HG02642 (cell line): ENCODE results near the gene COMMD1.
"Not testable (repeated sequence)": the region's sequence is repeated elsewhere in the genome, so short reads cannot be mapped to it uniquely, and the experiment has no call there.

Source experiments
- ATAC-seq: cut with Tn5 transposase; IDR thresholded peaks from one replicate; pipeline ENCODE4 v1.9.1; 2021; ENCODE audit warnings: mild to moderate bottlenecking; ENCODE audit not compliant: unreplicated experiment, poor library complexity

The COMMD1 gene

DNA sequence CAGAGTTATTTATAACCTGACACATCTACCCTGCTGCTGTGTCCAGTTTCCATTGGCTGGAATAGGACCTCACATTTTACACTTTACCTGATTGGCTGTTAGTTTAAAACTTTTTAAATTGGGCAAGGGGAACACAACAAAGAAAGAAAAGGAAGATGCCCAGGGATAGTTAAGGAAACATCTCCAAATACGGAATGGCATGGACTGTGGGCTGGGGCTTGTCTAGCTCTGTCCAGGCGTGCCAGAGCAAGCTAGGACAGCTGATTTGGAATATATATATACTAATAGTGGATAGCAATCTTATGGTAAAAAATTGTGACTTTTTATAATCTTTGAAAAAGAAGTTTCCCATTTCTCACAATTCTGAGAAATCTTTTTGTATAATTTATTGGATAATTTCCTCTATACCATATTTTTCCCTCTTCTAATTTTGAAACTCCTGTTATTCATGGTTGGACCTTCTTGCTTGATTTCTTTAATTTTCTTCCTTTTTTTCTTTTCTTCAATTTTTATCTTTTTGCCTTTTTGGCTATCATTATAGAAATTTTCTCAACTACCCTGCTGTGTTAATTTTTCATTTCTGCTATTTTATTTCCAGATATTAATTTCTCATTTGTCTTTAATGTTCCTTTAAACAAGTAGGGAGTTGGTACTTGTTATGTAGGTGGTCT lies 55.9 kb downstream of the COMMD1 start:
- ATAC-seq, result no peak

DNA sequence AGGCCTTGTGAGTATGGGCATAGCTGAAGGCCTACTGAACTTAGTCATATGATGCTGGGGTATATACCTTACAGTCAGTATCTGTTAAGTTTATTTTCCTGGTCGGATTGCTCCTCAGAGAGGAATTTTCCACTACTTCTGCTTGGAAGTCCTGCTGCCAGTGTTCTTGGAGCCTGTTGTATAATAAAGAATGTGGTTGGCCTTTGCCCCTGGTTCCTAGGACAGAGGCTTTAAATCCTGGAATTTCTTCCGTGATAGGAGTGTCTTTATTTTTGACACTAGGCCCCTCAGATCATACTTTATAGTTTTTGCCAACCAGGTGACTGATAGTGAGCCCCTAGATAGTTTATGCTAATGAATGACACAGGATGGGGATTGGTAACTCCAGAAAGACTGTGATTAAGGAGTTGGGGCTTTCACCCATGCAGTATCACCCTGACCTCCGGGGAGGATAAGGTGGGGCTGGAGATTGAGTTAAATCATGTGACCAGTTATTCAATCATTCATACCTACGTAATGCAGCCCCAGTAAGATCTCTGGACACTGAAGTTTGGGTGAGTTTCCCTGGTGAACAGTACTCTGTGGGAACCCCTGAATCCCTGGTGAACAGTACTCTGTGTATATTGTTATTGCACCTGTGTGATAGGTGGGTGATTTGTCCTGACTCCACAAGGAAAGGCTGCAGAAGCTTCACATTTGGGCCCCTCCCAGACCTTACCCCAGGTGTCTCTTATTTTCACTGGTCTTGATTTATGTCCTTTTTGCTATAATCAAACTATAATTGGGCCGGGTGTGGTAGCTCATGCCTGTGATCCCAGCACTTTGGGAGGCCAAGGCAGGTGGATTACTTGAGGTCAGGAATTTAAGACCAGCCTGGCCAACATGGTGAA lies 56.9 kb downstream of the COMMD1 start:
- no peak for ATAC-seq

DNA sequence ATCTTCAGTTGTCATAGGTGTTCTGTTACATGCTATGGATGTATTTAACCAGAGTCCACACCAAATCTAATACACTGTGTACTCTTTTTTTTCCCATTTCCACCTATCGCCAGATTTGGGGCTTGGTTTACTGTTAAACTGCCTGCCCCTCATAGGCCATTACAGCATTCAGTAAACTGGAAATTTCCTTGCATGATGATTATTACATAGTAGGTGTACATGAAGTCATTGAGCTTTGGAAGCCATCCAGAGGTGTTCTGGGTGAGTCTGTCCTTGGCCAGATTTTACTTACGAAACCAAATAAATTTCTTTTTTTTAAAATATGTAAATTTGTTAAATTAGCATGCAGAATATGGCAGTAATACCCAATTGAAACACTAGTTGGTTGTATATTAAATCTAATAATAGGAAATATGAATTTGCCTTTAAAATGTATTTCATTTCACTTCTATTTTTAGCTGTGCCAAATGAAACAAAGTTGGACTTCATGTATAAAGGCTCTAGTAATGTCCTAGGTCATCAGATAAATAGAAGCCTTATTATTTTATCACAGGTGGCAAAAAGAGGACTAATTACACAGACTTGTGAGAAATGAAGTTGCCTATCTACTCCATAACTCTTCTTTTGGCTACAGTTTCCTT lies 60.7 kb downstream of the COMMD1 start:
- no peak for ATAC-seq

DNA sequence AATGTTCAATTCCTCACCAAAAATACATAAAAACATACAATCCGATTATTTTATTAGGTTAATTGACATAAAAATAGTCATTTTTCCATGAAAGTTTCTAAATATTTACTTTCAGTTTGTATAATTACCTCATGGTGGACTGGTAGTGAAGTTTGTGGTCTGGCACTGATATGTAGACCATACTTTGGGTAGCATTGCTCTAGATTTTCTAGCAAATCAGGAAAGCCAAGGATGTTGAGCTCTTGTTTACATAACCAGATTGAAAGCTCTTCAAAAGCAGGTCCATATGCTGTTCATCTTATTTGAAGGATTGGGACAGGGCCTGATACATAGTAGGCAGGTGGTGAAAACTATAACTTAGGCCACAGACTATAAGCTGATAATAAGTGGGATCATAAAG lies 61.8 kb downstream of the COMMD1 start:
- ATAC-seq, result no peak

DNA sequence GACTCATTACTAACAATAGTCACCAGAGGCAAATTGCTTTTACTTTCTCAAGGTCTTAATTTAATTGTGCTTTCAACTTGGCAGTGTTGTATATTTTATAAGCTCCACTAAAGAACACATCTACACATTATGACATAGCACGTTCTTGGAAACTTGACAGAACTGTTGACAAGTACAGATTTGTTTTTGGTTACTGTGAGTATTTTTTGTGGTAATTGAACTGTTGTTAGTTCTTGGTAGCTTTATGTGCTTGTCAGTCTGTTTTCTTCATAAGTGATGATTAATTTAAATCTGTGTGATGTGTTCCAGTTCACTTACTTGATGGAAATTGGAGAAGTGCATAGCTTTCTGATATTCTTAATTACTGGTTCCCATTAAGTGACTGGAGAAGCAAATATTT lies 63.9 kb downstream of the COMMD1 start:
- no peak for ATAC-seq

DNA sequence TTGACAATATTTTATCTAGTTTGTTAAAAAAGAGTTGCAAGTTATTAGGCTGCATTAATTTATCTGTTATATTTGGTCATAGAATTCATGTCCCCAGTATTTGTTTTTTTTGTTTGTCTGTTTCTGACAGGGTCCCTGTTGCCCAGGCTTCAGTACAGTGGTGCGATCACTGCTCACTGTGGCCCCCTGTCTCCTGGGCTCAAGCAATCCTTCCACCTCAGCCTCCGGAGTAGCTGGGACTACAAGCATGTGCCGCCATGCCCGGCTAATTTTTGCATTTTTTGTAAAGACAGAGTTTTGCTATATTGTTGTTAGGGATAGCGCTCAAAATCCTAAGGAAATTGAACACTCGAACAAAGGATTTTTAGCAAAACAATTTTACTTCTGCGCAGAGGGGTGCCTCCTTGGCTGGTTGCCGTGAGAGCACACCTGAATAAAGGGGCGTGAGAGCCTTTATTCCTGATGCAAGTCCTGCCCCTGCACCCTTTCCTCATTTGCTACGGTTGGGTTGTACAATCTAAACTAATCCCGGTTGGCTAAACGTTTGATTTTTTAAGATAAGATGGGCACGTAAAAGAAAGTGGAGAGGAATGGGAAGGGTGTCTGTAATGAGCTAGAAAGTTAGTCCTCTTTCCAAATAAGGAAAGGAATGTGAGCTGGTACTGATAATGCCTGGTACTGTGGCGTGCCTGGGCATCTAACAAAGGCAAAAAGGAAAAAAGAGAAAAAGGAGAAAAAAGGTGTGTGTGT lies 65.5 kb downstream of the COMMD1 start:
- no peak for ATAC-seq

DNA sequence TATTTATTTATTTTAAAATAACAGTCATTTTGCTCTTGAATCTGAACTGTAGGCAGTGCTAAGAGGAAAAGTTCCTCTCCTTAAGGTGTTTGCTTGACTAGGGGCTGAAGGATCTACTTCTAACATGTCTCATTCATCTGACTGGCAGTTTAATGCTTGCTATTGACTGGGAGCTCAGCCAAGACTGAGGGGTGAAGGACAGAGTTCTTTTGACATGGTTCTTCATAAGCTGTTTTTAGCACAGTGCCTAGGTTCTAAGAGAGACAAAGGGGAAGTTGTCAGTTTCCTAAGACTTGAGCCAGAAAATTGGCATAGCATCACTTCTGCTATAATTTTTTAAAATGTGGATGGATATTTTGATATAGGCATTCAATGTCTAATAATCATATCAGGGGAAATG lies 73.0 kb downstream of the COMMD1 start:
- ATAC-seq, result no peak

DNA sequence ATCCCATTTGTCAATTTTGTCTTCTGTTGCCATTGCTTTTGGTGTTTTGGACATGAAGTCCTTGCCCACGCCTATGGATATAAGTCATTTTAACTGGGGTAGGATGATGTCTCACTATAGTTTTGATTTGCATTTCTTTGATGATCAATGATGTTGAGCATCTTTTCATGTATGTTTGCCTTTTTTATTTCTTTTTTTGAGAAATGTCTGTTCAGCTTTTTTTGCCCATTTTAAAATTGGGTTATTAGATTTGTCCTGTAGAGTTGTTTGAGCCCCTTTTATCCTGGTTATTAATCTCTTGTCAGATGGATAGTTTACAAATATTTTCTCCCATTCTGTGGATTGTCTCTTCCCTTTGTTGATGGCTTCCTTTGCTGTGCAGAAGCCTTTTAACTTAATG lies 75.3 kb downstream of the COMMD1 start:
- no peak for ATAC-seq

DNA sequence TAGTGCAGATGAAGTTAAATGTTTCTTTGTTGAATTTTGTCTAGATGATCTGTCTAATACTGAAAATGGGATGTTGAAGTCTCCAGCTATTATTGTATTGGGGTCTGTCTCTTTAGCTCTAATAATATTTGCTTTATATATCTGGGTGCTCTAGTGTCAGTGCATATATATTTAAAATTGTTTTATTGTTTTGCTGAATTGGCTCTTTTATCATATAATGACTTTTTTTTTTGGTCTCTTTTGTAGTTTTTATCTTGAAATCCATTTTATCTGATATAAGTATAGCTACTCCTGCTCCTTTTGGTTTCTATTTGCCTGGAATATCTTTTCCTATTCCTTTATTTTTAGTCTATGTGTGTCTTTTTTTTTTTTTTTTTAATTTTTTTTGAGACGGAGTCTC lies 79.2 kb downstream of the COMMD1 start:
- no peak for ATAC-seq

DNA sequence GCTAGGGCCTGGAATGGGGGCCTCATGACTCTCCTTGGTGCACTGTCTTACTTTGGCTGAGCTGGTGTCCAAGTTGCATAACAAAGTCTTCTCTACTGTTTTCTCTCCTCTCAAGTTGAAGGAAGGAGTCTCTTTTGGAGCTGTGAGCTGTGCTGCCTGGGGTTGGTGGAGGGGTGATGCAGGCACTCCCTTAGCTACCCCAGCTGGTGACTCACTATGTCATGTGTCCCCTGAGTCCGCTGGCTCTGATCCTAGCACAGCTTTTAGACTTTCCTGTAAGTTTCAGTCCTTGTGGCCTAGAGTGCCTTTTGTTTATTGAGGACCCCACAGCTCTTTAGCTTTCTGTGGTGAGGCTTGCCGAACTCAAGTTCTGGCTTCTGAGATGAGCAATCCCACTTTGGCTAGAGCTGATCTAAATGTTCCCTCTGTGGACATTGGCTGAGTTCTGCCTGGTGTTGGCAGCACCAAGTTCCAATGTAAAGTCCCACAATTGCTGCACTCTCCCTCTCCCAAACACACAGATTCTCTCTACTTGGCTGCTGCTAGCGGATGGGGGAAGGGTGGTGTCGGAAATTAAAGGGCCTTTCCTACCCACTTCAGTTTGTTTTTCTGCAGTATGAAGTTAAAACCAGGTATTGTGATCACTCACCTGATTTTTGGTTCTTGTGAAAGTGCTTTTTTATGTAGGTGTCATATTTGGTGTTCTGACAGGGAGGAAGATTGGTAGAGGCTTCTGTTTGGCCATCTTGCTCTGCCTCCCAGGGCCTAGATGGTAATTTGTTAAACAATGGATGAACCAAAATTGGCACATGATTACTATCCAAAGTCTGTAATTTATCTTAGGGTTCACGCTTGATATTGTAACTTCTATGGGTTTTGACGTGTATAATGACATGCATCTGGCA lies 83.2 kb downstream of the COMMD1 start:
- ATAC-seq, result no peak

DNA sequence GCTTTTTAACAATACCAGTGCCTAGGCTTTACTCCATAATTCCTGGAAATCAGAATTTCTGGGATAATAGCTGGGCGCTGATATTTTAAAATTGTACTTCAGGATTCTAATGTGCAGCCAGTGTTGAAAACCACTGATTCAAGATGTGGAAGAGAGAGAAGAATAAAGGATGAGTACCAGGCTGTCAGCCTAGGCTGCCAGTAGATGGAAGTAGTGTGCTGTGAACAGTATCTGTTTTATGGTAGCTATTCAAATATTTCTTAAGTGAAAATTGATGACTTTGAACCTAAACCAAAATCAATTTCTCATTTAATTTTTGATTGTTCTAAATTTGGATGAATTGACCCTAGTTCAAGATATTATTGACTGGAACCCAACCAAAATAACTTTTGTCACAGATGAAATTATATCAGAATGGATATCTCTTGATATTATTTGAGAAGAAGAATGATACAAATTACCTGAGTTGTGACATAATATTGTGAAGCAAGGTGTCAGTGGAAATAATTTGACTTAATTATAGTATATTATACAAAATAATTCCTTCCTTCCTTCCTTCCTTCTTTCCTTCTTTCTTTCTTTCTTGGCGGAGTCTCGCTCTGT lies 88.0 kb downstream of the COMMD1 start:
- ATAC-seq, result no peak

DNA sequence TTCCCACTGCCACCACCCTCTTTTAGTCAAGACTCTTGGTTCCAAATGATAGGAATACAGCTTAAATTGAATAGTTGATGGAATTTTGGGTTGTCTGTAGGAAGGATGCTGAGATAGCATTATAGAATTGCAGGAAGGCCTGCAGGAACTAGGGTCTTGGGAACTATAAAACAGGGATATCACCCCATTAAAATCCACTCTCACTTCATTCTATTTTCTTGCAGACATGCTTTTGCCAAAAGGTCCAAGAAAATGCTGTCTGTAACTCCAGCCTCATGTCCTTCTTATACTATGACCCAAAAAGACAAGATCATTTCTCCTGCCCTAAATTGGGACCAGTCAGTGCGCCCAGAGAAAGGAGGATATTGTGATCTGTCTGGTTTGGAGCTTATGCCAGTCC lies 89.1 kb downstream of the COMMD1 start:
- no peak for ATAC-seq

DNA sequence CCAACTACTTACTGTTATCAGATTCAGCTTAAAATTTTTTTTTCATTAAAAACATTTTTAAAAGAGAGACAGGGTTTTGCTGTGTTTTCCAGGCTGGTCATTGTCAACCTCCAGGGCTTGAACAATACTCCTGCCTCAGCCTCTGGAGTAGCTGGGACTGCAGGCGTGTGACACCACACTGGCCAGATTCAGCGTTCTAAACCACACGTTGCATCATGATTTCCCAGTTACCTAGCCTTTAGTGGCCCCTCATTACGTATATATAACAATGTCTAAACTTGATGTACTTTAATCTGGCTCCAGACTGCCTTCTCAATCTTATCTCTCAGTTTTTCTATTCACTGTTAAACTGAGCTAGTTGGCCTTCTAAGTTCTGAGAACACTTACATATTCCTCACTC lies 89.6 kb downstream of the COMMD1 start:
- ATAC-seq, result no peak

DNA sequence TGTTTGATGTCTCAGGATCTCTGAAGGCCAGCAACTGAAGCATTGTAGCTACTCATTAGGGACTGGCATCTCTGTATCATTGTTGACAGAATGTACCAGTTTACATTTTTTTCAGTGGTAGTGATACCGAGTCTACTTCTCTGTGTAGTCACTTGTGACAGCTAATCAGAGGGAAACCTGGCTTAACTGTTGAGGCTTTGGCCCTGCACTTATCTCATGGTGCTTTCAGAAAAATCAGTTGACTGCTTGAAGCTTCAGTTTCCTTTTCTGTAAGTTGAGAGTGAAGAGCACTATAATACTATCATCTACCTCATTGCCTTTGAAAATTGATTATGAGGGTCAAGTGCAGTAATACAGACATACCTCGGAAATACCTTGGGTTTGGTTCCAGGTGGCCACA lies 90.0 kb downstream of the COMMD1 start:
- peak; percentile 77 for ATAC-seq

DNA sequence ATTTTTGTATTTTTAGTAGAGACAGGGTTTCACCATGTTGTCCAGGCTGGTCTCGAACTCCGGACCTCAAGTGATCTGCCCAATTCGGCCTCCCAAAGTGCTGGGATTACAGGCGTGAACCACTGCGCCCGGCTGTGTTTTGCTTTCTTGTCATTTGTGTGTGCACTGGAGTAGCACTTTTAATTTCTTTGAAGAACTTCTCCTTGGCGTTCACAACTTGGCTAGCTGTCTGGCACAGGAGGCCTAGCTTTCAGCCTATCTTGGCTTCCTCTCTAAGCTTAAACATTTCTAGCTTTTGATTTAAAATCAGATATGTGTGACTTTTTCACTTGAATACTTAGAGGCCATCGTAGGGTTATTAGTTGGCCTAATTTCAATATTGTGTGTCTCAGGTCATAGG lies 93.0 kb downstream of the COMMD1 start:
- no peak for ATAC-seq

DNA sequence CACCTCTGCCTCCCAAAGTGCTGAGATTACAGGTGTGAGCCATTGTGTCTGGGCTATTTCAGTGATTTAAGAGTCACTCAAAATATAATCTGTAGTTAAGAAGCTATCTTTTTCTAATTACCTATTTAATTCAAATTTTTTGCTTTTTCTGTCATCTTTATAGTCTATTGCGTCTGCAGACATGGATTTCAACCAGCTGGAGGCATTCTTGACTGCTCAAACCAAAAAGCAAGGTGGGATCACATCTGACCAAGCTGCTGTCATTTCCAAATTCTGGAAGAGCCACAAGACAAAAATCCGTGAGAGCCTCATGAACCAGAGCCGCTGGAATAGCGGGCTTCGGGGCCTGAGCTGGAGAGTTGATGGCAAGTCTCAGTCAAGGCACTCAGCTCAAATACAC lies 95.1 kb downstream of the COMMD1 start:
- no peak for ATAC-seq

DNA sequence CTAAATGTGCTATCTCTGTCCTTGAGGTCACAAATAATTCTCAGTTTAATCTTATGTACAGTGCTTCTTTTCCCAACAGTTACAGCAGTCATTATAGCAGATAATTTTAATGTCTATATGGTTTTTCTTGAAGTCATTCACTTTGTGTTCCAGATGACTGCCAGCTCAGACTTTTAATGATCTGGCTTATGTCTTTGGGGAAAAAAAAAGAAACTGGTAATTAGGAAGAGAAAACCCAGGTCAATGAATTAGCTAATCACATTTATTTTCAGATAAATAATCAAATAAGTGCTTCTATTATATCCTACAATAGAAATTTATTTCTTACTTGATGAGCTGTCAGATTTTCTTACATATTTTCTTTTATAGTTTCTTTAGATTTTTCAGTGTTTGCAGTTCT lies 96.0 kb downstream of the COMMD1 start:
- ATAC-seq, result no peak

DNA sequence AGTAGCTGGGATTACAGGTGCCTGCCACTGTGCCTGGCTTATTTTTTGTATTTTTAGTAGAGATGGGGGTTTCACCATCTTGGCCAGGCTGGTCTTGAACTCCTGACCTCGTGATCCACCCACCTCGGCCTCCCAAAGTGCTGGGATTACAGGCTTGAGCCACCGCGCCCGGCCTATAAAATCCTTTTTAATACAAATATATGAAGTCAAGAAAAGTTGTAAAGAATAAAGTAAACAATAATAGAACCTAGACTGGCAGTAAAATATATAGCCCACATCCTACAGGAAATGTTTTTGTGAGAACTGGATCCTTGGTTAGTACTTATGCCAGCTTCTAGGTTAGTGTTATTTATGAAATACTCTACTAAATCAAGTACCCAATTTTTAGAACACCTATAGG lies 99.0 kb downstream of the COMMD1 start:
- ATAC-seq, result not testable (repeated sequence)

DNA sequence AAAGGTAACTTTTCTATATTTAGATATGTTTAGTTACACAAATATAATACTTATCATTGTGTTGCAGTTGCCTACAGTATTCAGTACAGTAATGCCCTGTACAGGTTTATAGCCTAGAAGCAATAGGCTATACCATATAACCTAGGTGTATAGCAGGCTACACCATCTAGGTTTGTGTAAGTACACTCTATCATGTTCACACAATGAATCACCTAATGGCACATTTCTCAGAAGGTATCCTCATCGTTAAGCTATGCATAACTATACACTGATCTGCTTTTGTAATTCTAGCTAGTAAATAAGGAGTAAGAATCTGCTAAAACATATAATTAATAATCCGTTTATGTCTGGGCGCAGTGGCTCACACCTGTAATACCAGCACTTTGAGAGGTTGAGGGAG lies 102.1 kb downstream of the COMMD1 start:
- ATAC-seq, result no peak
